GM19328 (cell line): ENCODE measurements around the gene PRKG2.

Experiments used
- ATAC-seq: cut with Tn5 transposase; IDR thresholded peaks from one replicate; pipeline ENCODE4 v1.9.1; 2021; ENCODE audit warnings: mild to moderate bottlenecking, moderate library complexity; ENCODE audit not compliant: unreplicated experiment

Gene PRKG2

GRCh38 chr4:81042578-81043365 lies 172.2 kb downstream of the PRKG2 start:
- no peak for ATAC-seq

DNA sequence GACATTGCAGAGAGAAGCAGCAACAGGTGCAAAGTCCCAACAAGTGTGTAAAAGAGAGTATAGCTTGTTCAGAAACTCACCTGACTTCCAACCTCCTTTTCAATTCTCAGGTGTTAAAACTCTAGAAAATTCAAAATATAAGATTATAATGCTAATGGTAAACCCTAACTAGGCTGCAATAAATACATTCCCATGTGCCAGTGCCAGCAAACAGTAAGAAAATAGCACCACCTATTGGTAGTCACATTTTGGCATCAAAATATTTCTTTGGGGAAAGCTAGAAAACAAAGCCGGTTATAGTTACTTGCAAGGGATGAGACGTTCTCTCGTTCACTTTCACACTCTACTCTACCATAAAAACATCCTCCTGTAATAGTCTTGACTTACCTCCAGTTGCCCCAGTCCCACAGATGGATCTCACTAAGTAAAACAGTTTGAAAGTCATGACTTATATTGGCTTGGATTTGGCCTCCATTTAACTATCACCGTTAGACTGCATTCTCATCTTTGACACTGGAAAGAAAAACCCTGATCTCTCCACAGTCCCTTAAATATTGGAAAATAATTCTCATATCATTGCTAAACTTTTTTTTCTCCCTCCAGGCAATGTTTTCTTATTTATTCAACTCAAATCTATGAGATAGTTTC lies 174.9 kb downstream of the PRKG2 start:
- ATAC-seq, result no peak

DNA sequence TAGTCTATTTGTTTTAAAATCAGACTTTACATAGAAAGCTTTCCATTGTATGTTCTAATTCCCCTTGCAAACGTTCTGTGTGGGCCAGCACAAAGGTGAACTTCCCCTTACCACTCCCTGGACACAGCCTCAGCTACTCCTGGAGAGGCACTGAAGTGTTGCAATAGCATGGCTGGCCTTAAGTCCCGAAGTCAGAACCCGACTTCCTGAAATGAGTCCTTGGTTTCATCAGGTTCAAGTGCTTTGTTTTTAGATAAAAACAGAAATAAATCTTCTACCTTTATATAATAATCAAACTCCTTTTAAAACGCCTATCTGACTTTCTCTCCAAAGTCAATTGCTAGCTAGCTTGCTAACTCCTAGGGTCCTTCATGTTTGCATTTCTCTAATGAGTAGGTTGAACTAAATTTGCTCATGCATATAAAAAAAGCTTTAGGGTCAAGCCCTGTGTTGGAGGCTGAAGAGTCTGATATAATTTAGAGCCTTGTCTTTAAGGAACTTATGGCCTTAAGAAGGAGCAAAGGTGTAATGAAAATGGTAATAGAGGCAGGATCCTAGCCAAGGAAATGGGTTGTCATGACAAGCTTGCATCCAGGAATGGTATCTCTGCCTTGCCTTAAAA lies 175.6 kb downstream of the PRKG2 start:
- ATAC-seq, result no peak

- no peak for ATAC-seq
Observed at GRCh38 chr4:81038636-81039350, 176.2 kb downstream of the PRKG2 start.
